Parathyroid adenoma (tissue), 2 donors: Measurements from ENCODE around the gene CLDN5.
"Not testable (repeated sequence)": the region's sequence is repeated elsewhere in the genome, so short reads cannot be mapped to it uniquely, and the experiment has no call there.

ENCODE experiments used
- H2AFZ ChIP-seq: fragments of 300-600 bp; sonication (generic); one replicate; pipeline ENCODE4 v1.7.0; 2017; ENCODE audit warnings: antibody characterized with exemption, mild to moderate bottlenecking
- H3K27ac ChIP-seq: fragments of 300-600 bp; sonication (generic); one replicate; pipeline ENCODE4 v1.7.0; 2017
- H3K27me3 ChIP-seq: fragments of 300-600 bp; sonication (generic); one replicate; pipeline ENCODE4 v1.7.0; 2017; ENCODE audit warnings: low read length; ENCODE audit not compliant: control insufficient read depth, insufficient read depth
- H3K36me3 ChIP-seq: fragments of 300-600 bp; sonication (generic); one replicate; pipeline ENCODE4 v1.7.0; 2017; ENCODE audit warnings: low read length; ENCODE audit not compliant: control insufficient read depth, insufficient read depth
- H3K4me1 ChIP-seq: fragments of 300-600 bp; sonication (generic); one replicate; pipeline ENCODE4 v1.7.0; 2017; ENCODE audit warnings: control low read depth
- H3K4me2 ChIP-seq: fragments of 300-600 bp; sonication (generic); one replicate; pipeline ENCODE4 v1.7.0; 2017; ENCODE audit warnings: low read length
- H3K4me3 ChIP-seq: fragments of 300-600 bp; sonication (generic); one replicate; pipeline ENCODE4 v1.7.0; 2017; ENCODE audit warnings: low read depth, low read length
- H3K79me2 ChIP-seq: fragments of 300-600 bp; sonication (generic); one replicate; pipeline ENCODE4 v1.7.0; 2017; ENCODE audit warnings: control low read depth
- H3K9ac ChIP-seq: fragments of 300-600 bp; sonication (generic); one replicate; pipeline ENCODE4 v1.7.0; 2017; ENCODE audit warnings: mild to moderate bottlenecking
- H3K9me3 ChIP-seq: fragments of 300-600 bp; sonication (generic); one replicate; pipeline ENCODE4 v1.7.0; 2017; ENCODE audit warnings: low read length; ENCODE audit not compliant: control insufficient read depth
- CTCF ChIP-seq: fragments of 300-600 bp; sonication (generic); IDR thresholded peaks from one replicate; pipeline ENCODE4 v1.7.0; 2017; ENCODE audit warnings: antibody characterized with exemption, mild to moderate bottlenecking
- donor health status: primary hyperparathyroidism.

Gene CLDN5

GRCh38 chr22:19548964-19549363, 24.8 kb upstream of the CLDN5 start:
- H2AFZ ChIP-seq = no peak overlapping the region
- H3K9ac ChIP-seq = no peak overlapping the region
- no peaks in the 10 kb centered on the region for H3K4me1 ChIP-seq
- H3K27me3 ChIP-seq = no peaks in the 10 kb centered on the region
- no peak overlapping the region for H3K4me3 ChIP-seq
- H3K9me3 ChIP-seq = no peaks in the 10 kb centered on the region
- H3K36me3 ChIP-seq = no peaks in the 10 kb centered on the region
- no peak overlapping the region for H3K27ac ChIP-seq
- H3K4me2 ChIP-seq = no peak overlapping the region
- TF ChIP-seq CTCF = no peak
- H3K79me2 ChIP-seq = no peaks in the 10 kb centered on the region

- H2AFZ ChIP-seq = not testable (repeated sequence)
These were observed 24.2 kb upstream of the CLDN5 start for GRCh38 chr22:19548427-19548826.

GRCh38 chr22:19547620-19548019, 23.4 kb upstream of the CLDN5 start:
- no peak for TF ChIP-seq CTCF
- H2AFZ ChIP-seq = no peak overlapping the region
- no peak overlapping the region for H3K4me3 ChIP-seq
- H3K4me1 ChIP-seq = no peaks in the 10 kb centered on the region
- no peaks in the 10 kb centered on the region for H3K9me3 ChIP-seq
- no peaks in the 10 kb centered on the region for H3K27me3 ChIP-seq
- H3K79me2 ChIP-seq = no peaks in the 10 kb centered on the region
- H3K9ac ChIP-seq = no peak overlapping the region
- H3K36me3 ChIP-seq = no peaks in the 10 kb centered on the region
- H3K4me2 ChIP-seq = no peak overlapping the region
- H3K27ac ChIP-seq = no peak overlapping the region

More at GRCh38 chr22:19548427-19548826, 24.2 kb upstream of the CLDN5 start:
- not testable (repeated sequence) for H3K27me3 ChIP-seq, H3K4me1 ChIP-seq, H3K36me3 ChIP-seq, H3K27ac ChIP-seq, H3K79me2 ChIP-seq, H3K9ac ChIP-seq, H3K4me3 ChIP-seq, H3K4me2 ChIP-seq, H3K9me3 ChIP-seq

GRCh38 chr22:19546680-19547079, 22.5 kb upstream of the CLDN5 start:
- no peak overlapping the region for H3K27ac ChIP-seq
- no peak overlapping the region for H3K9ac ChIP-seq
- H3K36me3 ChIP-seq = no peaks in the 10 kb centered on the region
- H3K4me2 ChIP-seq = no peak overlapping the region
- no peak overlapping the region for H3K4me3 ChIP-seq
- H3K79me2 ChIP-seq = no peaks in the 10 kb centered on the region
- no peak overlapping the region for H2AFZ ChIP-seq
- no peaks in the 10 kb centered on the region for H3K27me3 ChIP-seq
- no peaks in the 10 kb centered on the region for H3K4me1 ChIP-seq
- TF ChIP-seq CTCF = no peak
- no peaks in the 10 kb centered on the region for H3K9me3 ChIP-seq

GRCh38 chr22:19545935-19546207, 21.7 kb upstream of the CLDN5 start:
- H3K36me3 ChIP-seq = no peaks in the 10 kb centered on the region
- TF ChIP-seq CTCF = no peak
- H3K4me3 ChIP-seq = no peak overlapping the region
- no peak overlapping the region for H3K27ac ChIP-seq
- no peaks in the 10 kb centered on the region for H3K4me1 ChIP-seq
- H3K4me2 ChIP-seq = no peak overlapping the region
- H3K27me3 ChIP-seq = no peaks in the 10 kb centered on the region
- H2AFZ ChIP-seq = no peak overlapping the region
- no peaks in the 10 kb centered on the region for H3K79me2 ChIP-seq
- no peak overlapping the region for H3K9ac ChIP-seq
- no peaks in the 10 kb centered on the region for H3K9me3 ChIP-seq
